ENCODE measurements around the gene GLIS1. TPM values are rescaled to one million over a fixed set of nuclear protein-coding genes. Genes with fewer than 3 reads are reported as not detected.

GLIS1 gene
- total RNA-seq, 2 experiments from 2014 or later: not detected

- DNase-seq (no peak), ATAC-seq (peak; percentile 62)
- Mint-ChIP-seq H3K36me3 (no peaks in the 10 kb centered on the region), H3K27ac (no peak overlapping the region), H3K4me1 (no peaks in the 10 kb centered on the region), H3K4me3 (no peak overlapping the region), H3K27me3 (no peaks in the 10 kb centered on the region), H3K9me3 (ENCODE audit: low read depth) (no peaks in the 10 kb centered on the region)
- CTCF ChIA-PET: no interaction called here
Measured at GRCh38 chr1:53541761-53542550, 197.0 kb downstream of the GLIS1 start.

- H3K36me3 Mint-ChIP-seq: no peaks in the 10 kb centered on the region
- H3K27me3 Mint-ChIP-seq: no peaks in the 10 kb centered on the region
- ATAC-seq (no peak), DNase-seq (no peak)
- H3K4me3 Mint-ChIP-seq: no peak overlapping the region
- H3K4me1 Mint-ChIP-seq: no peaks in the 10 kb centered on the region
- no peaks in the 10 kb centered on the region for H3K9me3 Mint-ChIP-seq (ENCODE audit: low read depth)
- CTCF ChIA-PET: no interaction called here
- no peak overlapping the region for H3K27ac Mint-ChIP-seq
Measured at GRCh38 chr1:53541263-53541625, 197.7 kb downstream of the GLIS1 start.

GRCh38 chr1:53540604-53541262 is 198.2 kb downstream of the GLIS1 start:
- no peak for ATAC-seq
- Mint-ChIP-seq H3K36me3 (no peaks in the 10 kb centered on the region), H3K4me1 (no peaks in the 10 kb centered on the region), H3K4me3 (no peak overlapping the region), H3K27ac (no peak overlapping the region), H3K9me3 (ENCODE audit: low read depth) (no peaks in the 10 kb centered on the region), H3K27me3 (no peaks in the 10 kb centered on the region)
- DNase-seq: no peak
- CTCF ChIA-PET: no interaction called here

- ATAC-seq (no peak), DNase-seq (no peak)
- H3K4me3 Mint-ChIP-seq: no peak overlapping the region
- CTCF ChIA-PET: no interaction called here
- no peak overlapping the region for H3K27ac Mint-ChIP-seq
- H3K27me3 Mint-ChIP-seq: no peaks in the 10 kb centered on the region
- H3K36me3 Mint-ChIP-seq: no peaks in the 10 kb centered on the region
- H3K4me1 Mint-ChIP-seq: no peaks in the 10 kb centered on the region
- H3K9me3 Mint-ChIP-seq (ENCODE audit: low read depth): no peaks in the 10 kb centered on the region
Measured at GRCh38 chr1:53539711-53540603, 199.0 kb downstream of the GLIS1 start.

GRCh38 chr1:53539226-53539625 is 199.7 kb downstream of the GLIS1 start:
- Mint-ChIP-seq H3K27me3 (no peaks in the 10 kb centered on the region), H3K4me1 (no peaks in the 10 kb centered on the region), H3K9me3 (ENCODE audit: low read depth) (no peaks in the 10 kb centered on the region), H3K4me3 (no peak overlapping the region), H3K36me3 (no peaks in the 10 kb centered on the region), H3K27ac (no peak overlapping the region)
- CTCF ChIA-PET: no interaction called here
- no peak for ATAC-seq
- DNase-seq: no peak

- H3K27ac Mint-ChIP-seq: no peak overlapping the region
- ATAC-seq (no peak), DNase-seq (no peak)
- H3K9me3 Mint-ChIP-seq (ENCODE audit: low read depth): no peaks in the 10 kb centered on the region
- H3K4me3 Mint-ChIP-seq: no peak overlapping the region
- H3K27me3 Mint-ChIP-seq: no peaks in the 10 kb centered on the region
- CTCF ChIA-PET: interaction anchor here (0.6 kb wide), 1 partner anchor 797 kb away, joined by 3 read pairs; no protein-coding TSS in a partner anchor
- no peaks in the 10 kb centered on the region for H3K36me3 Mint-ChIP-seq
- H3K4me1 Mint-ChIP-seq: no peaks in the 10 kb centered on the region
Measured at GRCh38 chr1:53536606-53537005, 202.4 kb downstream of the GLIS1 start.

GRCh38 chr1:53535846-53536245 is 203.1 kb downstream of the GLIS1 start:
- ATAC-seq (no peak), DNase-seq (no peak)
- H3K4me1 Mint-ChIP-seq: no peaks in the 10 kb centered on the region
- H3K36me3 Mint-ChIP-seq: no peaks in the 10 kb centered on the region
- H3K27me3 Mint-ChIP-seq: no peaks in the 10 kb centered on the region
- no peaks in the 10 kb centered on the region for H3K9me3 Mint-ChIP-seq (ENCODE audit: low read depth)
- H3K4me3 Mint-ChIP-seq: no peak overlapping the region
- CTCF ChIA-PET: no interaction called here
- H3K27ac Mint-ChIP-seq: no peak overlapping the region

GRCh38 chr1:53535226-53535625 is 203.7 kb downstream of the GLIS1 start:
- CTCF ChIA-PET: no interaction called here
- DNase-seq (no peak), ATAC-seq (no peak)
- Mint-ChIP-seq H3K27me3 (no peaks in the 10 kb centered on the region), H3K4me3 (no peak overlapping the region), H3K9me3 (ENCODE audit: low read depth) (no peaks in the 10 kb centered on the region), H3K36me3 (no peaks in the 10 kb centered on the region), H3K4me1 (no peaks in the 10 kb centered on the region), H3K27ac (no peak overlapping the region)

GRCh38 chr1:53532912-53533311 is 206.1 kb downstream of the GLIS1 start:
- no peaks in the 10 kb centered on the region for H3K4me1 Mint-ChIP-seq
- ATAC-seq: no peak
- no peak for DNase-seq
- CTCF ChIA-PET: no interaction called here
- H3K9me3 Mint-ChIP-seq (ENCODE audit: low read depth): no peaks in the 10 kb centered on the region
- H3K4me3 Mint-ChIP-seq: no peak overlapping the region
- no peaks in the 10 kb centered on the region for H3K27me3 Mint-ChIP-seq
- no peaks in the 10 kb centered on the region for H3K36me3 Mint-ChIP-seq
- H3K27ac Mint-ChIP-seq: no peak overlapping the region

- Mint-ChIP-seq H3K9me3 (ENCODE audit: low read depth) (no peaks in the 10 kb centered on the region), H3K36me3 (no peaks in the 10 kb centered on the region), H3K4me1 (no peaks in the 10 kb centered on the region), H3K4me3 (no peak overlapping the region), H3K27me3 (no peaks in the 10 kb centered on the region), H3K27ac (no peak overlapping the region)
- no peak for ATAC-seq
- CTCF ChIA-PET: no interaction called here
- no peak for DNase-seq
Measured at GRCh38 chr1:53532377-53532776, 206.6 kb downstream of the GLIS1 start.

GRCh38 chr1:53530550-53530949 is 208.4 kb downstream of the GLIS1 start:
- Mint-ChIP-seq H3K4me3 (no peak overlapping the region), H3K9me3 (ENCODE audit: low read depth) (no peaks in the 10 kb centered on the region), H3K27me3 (no peaks in the 10 kb centered on the region), H3K4me1 (no peaks in the 10 kb centered on the region), H3K36me3 (no peaks in the 10 kb centered on the region), H3K27ac (no peak overlapping the region)
- ATAC-seq: no peak
- no peak for DNase-seq
- CTCF ChIA-PET: no interaction called here

- no peak overlapping the region for H3K4me3 Mint-ChIP-seq
- no peaks in the 10 kb centered on the region for H3K27me3 Mint-ChIP-seq
- H3K27ac Mint-ChIP-seq: no peak overlapping the region
- ATAC-seq (no peak), DNase-seq (no peak)
- H3K36me3 Mint-ChIP-seq: no peaks in the 10 kb centered on the region
- no peaks in the 10 kb centered on the region for H3K4me1 Mint-ChIP-seq
- CTCF ChIA-PET: no interaction called here
- no peaks in the 10 kb centered on the region for H3K9me3 Mint-ChIP-seq (ENCODE audit: low read depth)
Measured at GRCh38 chr1:53529555-53529954, 209.4 kb downstream of the GLIS1 start.

GRCh38 chr1:53527368-53527767 is 211.6 kb downstream of the GLIS1 start:
- CTCF ChIA-PET: no interaction called here
- Mint-ChIP-seq H3K4me1 (no peaks in the 10 kb centered on the region), H3K27me3 (no peaks in the 10 kb centered on the region), H3K4me3 (no peak overlapping the region), H3K36me3 (no peaks in the 10 kb centered on the region), H3K9me3 (ENCODE audit: low read depth) (no peaks in the 10 kb centered on the region), H3K27ac (no peak overlapping the region)
- DNase-seq (no peak), ATAC-seq (no peak)
